HG03064 (cell line): ENCODE measurements around the gene AFF3.
"Not testable (repeated sequence)": the region's sequence is repeated elsewhere in the genome, so short reads cannot be mapped to it uniquely, and the experiment has no call there.

Source experiments
- ATAC-seq: cut with Tn5 transposase; IDR thresholded peaks from one replicate; pipeline ENCODE4 v1.9.1; 2021; ENCODE audit warnings: low read depth; ENCODE audit not compliant: unreplicated experiment

AFF3 gene

GRCh38 chr2:99981840-99982239 lies 160.6 kb downstream of the AFF3 start:
- ATAC-seq = no peak

GRCh38 chr2:99980176-99980575 lies 162.2 kb downstream of the AFF3 start:
- no peak for ATAC-seq

- no peak for ATAC-seq
Observed at GRCh38 chr2:99977966-99978365, 164.4 kb downstream of the AFF3 start.

GRCh38 chr2:99975386-99975785 lies 167.0 kb downstream of the AFF3 start:
- no peak for ATAC-seq

- no peak for ATAC-seq
Observed at GRCh38 chr2:99974682-99975375, 167.6 kb downstream of the AFF3 start.

- no peak for ATAC-seq
Observed at GRCh38 chr2:99974275-99974674, 168.1 kb downstream of the AFF3 start.

- ATAC-seq = no peak
Observed at GRCh38 chr2:99971326-99971900, 171.0 kb downstream of the AFF3 start.

GRCh38 chr2:99970292-99970868 lies 172.0 kb downstream of the AFF3 start:
- no peak for ATAC-seq

GRCh38 chr2:99961196-99961913 lies 181.0 kb downstream of the AFF3 start:
- no peak for ATAC-seq

GRCh38 chr2:99960790-99961189 lies 181.6 kb downstream of the AFF3 start:
- ATAC-seq = no peak

GRCh38 chr2:99960291-99960690 lies 182.1 kb downstream of the AFF3 start:
- no peak for ATAC-seq

GRCh38 chr2:99959261-99960014 lies 183.0 kb downstream of the AFF3 start:
- no peak for ATAC-seq

GRCh38 chr2:99957332-99958133 lies 184.9 kb downstream of the AFF3 start:
- ATAC-seq = no peak

- ATAC-seq = no peak
Observed at GRCh38 chr2:99956232-99957030, 186.0 kb downstream of the AFF3 start.

- no peak for ATAC-seq
Observed at GRCh38 chr2:99953750-99954149, 188.6 kb downstream of the AFF3 start.

GRCh38 chr2:99949963-99950362 lies 192.4 kb downstream of the AFF3 start:
- ATAC-seq = no peak

GRCh38 chr2:99949530-99949929 lies 192.9 kb downstream of the AFF3 start:
- ATAC-seq = no peak

- ATAC-seq = no peak
Observed at GRCh38 chr2:99948010-99948409, 194.4 kb downstream of the AFF3 start.

GRCh38 chr2:99947366-99947765 lies 195.0 kb downstream of the AFF3 start:
- not testable (repeated sequence) for ATAC-seq
